ENCODE measurements around the gene BTBD9. TPM values are rescaled to one million over a fixed set of nuclear protein-coding genes. Genes with fewer than 3 reads are reported as not detected.

BTBD9 gene
- total RNA-seq, 2 experiments from 2014 or later: 6.8 to 7.0 TPM

- Mint-ChIP-seq H3K36me3 (peaks cover 4% of the 10 kb centered on the region), H3K9me3 (no peaks in the 10 kb centered on the region), H3K4me1 (peaks cover 12% of the 10 kb centered on the region), H3K27me3 (no peaks in the 10 kb centered on the region), H3K27ac (no peak overlapping the region), H3K4me3 (no peak overlapping the region)
- DNase-seq: no peak
Measured at GRCh38 chr6:38567436-38567835, 72.3 kb downstream of the BTBD9 start.

DNA sequence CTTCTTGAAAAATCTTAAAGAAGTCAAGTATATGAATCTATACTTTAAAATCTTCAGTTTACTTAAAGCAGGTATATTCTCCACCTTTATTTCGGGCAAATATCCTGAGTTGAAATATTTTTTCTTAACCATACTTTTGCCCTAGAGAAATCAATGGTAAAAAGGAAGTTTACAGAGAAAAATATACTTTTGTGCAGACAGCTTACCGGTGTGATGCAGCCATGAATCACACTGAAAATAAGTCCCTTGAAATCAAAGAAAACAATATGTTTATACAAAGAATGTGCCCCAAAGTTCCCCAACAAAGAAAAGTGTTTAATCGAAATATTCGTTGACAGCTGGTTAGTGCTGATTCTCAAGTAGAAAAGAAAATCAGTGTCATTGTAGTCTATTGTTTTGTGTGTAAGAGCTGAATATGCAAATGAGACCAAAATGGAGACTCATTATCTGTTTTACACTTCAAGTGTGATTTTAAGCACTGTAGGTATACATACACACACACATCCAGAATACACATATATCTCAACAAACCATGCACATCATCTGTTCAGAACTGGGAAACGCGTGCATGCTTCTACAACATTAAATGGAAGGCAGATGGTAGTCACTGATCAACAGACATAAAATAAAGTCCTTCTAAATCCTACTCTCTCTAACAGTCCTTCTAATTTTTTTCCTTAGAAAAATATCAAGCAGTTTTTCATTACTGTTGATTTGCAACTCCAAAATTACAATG, 73.3 kb downstream of the BTBD9 start:
- Mint-ChIP-seq H3K27me3 (no peaks in the 10 kb centered on the region), H3K9me3 (no peaks in the 10 kb centered on the region), H3K4me1 (peaks cover 2% of the 10 kb centered on the region), H3K27ac (no peak overlapping the region), H3K36me3 (peaks cover 3% of the 10 kb centered on the region), H3K4me3 (no peak overlapping the region)
- DNase-seq: no peak

GRCh38 chr6:38564301-38564700, 75.4 kb downstream of the BTBD9 start:
- no peak for DNase-seq
- Mint-ChIP-seq H3K27ac (no peak overlapping the region), H3K4me1 (no peaks in the 10 kb centered on the region), H3K9me3 (no peaks in the 10 kb centered on the region), H3K27me3 (no peaks in the 10 kb centered on the region), H3K36me3 (peaks cover 3% of the 10 kb centered on the region), H3K4me3 (no peak overlapping the region)

GRCh38 chr6:38555606-38556005, 84.1 kb downstream of the BTBD9 start:
- Mint-ChIP-seq H3K36me3 (no peaks in the 10 kb centered on the region), H3K27ac (no peak overlapping the region), H3K9me3 (no peaks in the 10 kb centered on the region), H3K27me3 (no peaks in the 10 kb centered on the region), H3K4me1 (peaks cover 2% of the 10 kb centered on the region), H3K4me3 (no peak overlapping the region)
- no peak for DNase-seq

DNA sequence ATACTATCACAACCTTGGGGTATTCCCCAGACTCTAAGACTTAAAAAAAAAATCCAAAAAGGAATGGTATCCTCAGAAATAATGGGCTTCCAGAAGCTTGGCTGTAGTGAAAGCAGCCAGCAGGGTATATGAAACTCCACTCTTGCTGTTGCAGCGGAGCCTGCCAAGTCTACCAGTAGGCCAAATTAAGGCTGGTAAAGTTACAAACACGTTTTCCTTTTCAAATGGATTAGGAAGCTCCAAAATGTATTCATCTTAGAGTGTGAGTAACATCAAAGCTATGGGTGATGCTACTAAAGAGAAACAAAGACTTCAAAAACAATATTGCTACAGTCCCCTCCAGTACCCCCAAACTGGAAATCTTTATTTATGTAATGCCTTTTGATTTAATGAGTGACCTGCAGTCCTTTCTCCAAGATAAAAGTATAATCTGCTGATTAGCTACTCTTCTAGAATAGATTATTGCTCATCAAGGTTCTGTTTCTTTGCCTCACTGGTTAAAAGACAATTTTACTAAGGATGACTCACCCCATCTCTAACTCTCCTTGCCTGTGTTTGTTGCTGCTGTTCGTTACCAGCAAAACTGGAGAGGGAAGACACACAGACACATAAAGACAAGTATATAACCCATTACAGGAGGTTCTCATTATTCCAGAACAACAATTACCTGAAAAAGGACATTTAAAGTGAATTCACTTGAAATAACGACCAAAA, 84.9 kb downstream of the BTBD9 start:
- DNase-seq: no peak
- Mint-ChIP-seq H3K9me3 (no peaks in the 10 kb centered on the region), H3K4me1 (peaks cover 2% of the 10 kb centered on the region), H3K4me3 (no peak overlapping the region), H3K36me3 (no peaks in the 10 kb centered on the region), H3K27me3 (no peaks in the 10 kb centered on the region), H3K27ac (no peak overlapping the region)

GRCh38 chr6:38554014-38554413, 85.7 kb downstream of the BTBD9 start:
- Mint-ChIP-seq H3K4me3 (no peak overlapping the region), H3K27ac (no peak overlapping the region), H3K4me1 (peaks cover under 1% of the 10 kb centered on the region), H3K9me3 (no peaks in the 10 kb centered on the region), H3K36me3 (no peaks in the 10 kb centered on the region), H3K27me3 (no peaks in the 10 kb centered on the region)
- DNase-seq: no peak

- H3K36me3 Mint-ChIP-seq: peaks cover 4% of the 10 kb centered on the region
- H3K4me1 Mint-ChIP-seq: no peaks in the 10 kb centered on the region
- H3K27me3 Mint-ChIP-seq: no peaks in the 10 kb centered on the region
- H3K9me3 Mint-ChIP-seq: no peaks in the 10 kb centered on the region
- no peak overlapping the region for H3K4me3 Mint-ChIP-seq
- DNase-seq: no peak
- no peak overlapping the region for H3K27ac Mint-ChIP-seq
Measured at GRCh38 chr6:38552121-38552520, 87.6 kb downstream of the BTBD9 start.

GRCh38 chr6:38549795-38550194, 89.9 kb downstream of the BTBD9 start:
- H3K36me3 Mint-ChIP-seq: peaks cover 4% of the 10 kb centered on the region

GRCh38 chr6:38549180-38549579, 90.5 kb downstream of the BTBD9 start:
- H3K36me3 Mint-ChIP-seq: peaks cover 8% of the 10 kb centered on the region
- no peak overlapping the region for H3K27ac Mint-ChIP-seq
- no peak overlapping the region for H3K4me3 Mint-ChIP-seq
- no peaks in the 10 kb centered on the region for H3K9me3 Mint-ChIP-seq
- no peaks in the 10 kb centered on the region for H3K27me3 Mint-ChIP-seq
- no peaks in the 10 kb centered on the region for H3K4me1 Mint-ChIP-seq
- no peak for DNase-seq

More at GRCh38 chr6:38549795-38550194, 89.9 kb downstream of the BTBD9 start:
- no peak overlapping the region for H3K27ac Mint-ChIP-seq
- no peaks in the 10 kb centered on the region for H3K9me3 Mint-ChIP-seq
- H3K27me3 Mint-ChIP-seq: no peaks in the 10 kb centered on the region
- H3K4me3 Mint-ChIP-seq: no peak overlapping the region
- DNase-seq: no peak
- no peaks in the 10 kb centered on the region for H3K4me1 Mint-ChIP-seq

DNA sequence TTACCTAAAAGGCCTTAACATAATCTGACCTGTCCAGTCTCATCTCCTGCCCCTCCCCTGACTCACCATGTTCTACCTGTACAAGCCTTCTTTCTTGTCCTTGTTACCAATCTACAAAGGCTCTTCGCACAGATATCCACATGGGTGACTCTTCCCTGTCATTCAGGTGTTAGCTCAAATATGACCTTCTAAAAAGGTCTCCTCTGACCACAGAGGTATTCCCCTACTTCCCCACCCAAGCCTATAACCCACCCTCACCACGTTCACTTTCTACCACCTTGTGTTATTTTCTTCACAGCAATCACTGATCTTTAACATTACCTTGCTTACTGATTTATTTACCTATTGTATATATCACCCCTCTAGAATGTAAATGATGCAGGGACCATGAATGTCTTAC, 96.7 kb downstream of the BTBD9 start:
- Mint-ChIP-seq H3K27ac (no peak overlapping the region), H3K4me1 (no peaks in the 10 kb centered on the region), H3K4me3 (no peak overlapping the region), H3K27me3 (no peaks in the 10 kb centered on the region), H3K9me3 (no peaks in the 10 kb centered on the region), H3K36me3 (peaks cover 9% of the 10 kb centered on the region)
- DNase-seq: no peak

DNA sequence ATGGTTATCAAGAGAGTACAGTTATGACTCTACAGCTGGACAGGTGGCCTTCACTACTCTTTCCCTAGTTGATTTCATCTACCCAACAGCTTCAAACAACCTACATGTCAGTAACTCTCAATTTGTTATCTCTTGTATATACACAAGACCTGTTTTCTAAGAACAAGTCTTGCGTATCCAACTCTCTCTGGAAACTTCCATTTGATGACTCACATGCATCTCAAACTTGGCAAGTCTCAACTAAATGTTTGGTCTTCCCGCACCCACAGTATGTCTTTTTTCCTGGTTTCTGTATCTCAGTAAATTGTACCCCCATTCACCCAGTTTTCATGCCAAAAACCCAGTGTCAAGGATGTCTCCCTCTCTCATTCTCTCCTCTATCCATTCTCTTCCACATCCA, 97.7 kb downstream of the BTBD9 start:
- Mint-ChIP-seq H3K27ac (no peak overlapping the region), H3K9me3 (no peaks in the 10 kb centered on the region), H3K4me1 (no peaks in the 10 kb centered on the region), H3K36me3 (peaks cover 5% of the 10 kb centered on the region), H3K27me3 (no peaks in the 10 kb centered on the region), H3K4me3 (no peak overlapping the region)
- no peak for DNase-seq

DNA sequence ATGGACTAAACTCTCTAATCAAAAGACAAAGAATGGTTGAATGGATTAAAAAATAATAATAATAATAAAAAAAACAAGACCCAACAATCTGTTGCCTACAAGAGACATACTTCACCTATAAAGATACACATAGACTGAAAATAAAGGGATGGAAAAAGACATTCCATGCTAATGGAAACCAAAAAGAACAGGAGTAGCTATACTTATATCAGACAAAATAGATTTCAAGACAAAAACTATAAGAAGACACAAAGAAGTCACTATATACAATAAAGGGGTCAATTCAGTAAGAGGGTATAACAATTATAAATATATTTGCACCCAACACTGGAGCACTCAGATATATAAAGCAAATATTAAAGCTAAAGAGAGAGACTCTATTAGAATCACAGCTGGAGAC, 106.7 kb downstream of the BTBD9 start:
- Mint-ChIP-seq H3K27ac (no peak overlapping the region), H3K4me1 (peaks cover 16% of the 10 kb centered on the region), H3K4me3 (no peak overlapping the region), H3K27me3 (no peaks in the 10 kb centered on the region), H3K9me3 (peaks cover 2% of the 10 kb centered on the region), H3K36me3 (peaks cover 36% of the 10 kb centered on the region)
- DNase-seq: no peak

DNA sequence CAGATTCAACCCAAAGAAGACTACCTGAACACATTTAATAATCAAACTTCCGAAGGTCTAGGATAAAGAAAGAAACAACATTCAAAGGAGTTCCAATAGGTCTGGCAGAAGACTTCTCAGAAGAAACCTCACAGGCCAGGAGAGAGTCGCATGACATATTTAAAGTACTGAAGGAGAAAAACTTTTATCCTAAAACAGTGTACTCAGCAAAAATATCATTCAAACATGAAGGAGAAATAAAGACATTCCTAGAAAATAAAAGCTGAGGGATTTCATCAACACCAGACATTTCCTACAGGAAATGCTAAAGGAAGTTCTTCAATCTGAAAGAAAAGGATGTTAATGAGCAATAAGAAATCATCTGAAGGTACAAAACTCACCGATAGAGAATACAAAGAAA, 108.6 kb downstream of the BTBD9 start:
- peaks cover 6% of the 10 kb centered on the region for H3K9me3 Mint-ChIP-seq
- no peaks in the 10 kb centered on the region for H3K27me3 Mint-ChIP-seq
- no peak overlapping the region for H3K4me3 Mint-ChIP-seq
- peaks cover 16% of the 10 kb centered on the region for H3K4me1 Mint-ChIP-seq
- DNase-seq: no peak
- H3K27ac Mint-ChIP-seq: no peak overlapping the region
- peaks cover 53% of the 10 kb centered on the region for H3K36me3 Mint-ChIP-seq

DNA sequence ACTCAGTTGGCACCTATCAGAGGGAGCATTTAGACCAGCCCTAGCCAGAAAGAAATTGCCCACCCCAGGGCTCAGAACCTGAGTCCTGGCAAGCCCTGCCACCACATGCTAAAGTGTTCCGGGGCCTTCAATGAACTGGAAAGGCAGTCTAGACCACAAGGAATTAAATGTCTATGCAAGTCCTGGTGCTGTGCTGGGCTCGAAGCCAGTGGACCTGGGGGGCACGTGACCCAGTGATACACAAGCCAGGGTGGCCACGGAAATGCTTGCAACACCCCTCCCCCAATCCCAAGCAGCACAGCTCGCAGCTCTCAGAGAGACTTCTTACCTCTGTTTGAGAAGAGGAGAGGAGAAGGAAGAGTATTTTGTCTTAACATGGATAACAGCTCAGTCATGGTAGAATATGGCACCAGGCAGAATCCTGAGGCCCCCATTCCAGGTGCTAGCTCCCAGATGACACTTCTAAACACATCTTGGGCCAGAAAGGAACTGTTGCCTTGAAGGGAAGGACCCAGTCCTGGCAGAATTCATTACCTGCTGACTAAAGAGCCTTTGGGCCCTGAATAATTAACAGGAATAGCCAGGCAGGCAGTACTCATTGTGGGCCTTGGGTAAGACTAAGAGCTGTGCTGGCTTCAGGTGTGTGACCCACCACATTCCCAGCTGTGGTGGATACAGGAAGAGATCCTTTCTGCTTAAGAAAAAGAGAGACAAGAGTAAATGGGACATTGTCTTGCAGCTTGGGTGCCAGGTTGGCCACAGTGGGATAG, 111.3 kb downstream of the BTBD9 start:
- Mint-ChIP-seq H3K4me3 (no peak overlapping the region), H3K9me3 (peaks cover 10% of the 10 kb centered on the region), H3K27me3 (no peaks in the 10 kb centered on the region), H3K4me1 (peaks cover 2% of the 10 kb centered on the region), H3K36me3 (peaks cover 57% of the 10 kb centered on the region), H3K27ac (no peak overlapping the region)
- DNase-seq: no peak

DNA sequence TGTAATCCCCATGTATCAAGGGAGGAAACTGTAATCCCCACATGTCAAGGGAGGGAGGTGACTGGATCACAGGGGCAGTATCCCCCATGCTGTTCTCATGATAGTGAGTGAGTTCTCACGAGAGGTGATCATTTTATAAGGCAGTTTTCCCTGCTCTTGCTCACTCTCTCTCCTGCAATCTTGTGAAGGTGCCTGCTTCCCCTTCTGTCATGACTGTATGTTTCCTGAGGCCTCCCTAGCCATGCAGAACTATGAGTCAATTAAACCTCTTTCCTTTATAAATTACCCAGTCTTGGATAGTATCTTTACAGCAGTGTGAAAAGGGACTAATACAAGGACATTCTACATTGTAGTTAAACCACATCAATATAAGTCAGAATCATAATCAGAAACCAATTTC, 112.4 kb downstream of the BTBD9 start:
- Mint-ChIP-seq H3K4me1 (no peaks in the 10 kb centered on the region), H3K9me3 (peaks cover 10% of the 10 kb centered on the region), H3K27me3 (no peaks in the 10 kb centered on the region), H3K27ac (no peak overlapping the region), H3K4me3 (no peak overlapping the region), H3K36me3 (peaks cover 55% of the 10 kb centered on the region)
- no peak for DNase-seq
